Stimulated activated memory B cell treated with anti-CD40 and anti-IgM and Interleukin-4, amounts not matched to agents 10 μg/mL and 1 μg/mL and 100 μg/mL, for 72 hours (primary cell): ENCODE results near the gene FIBP.

Experiments used
- ATAC-seq: fragments of 150-1000 bp; cut with Tn5 transposase; 2 replicates; pipeline ENCODE4 v1.10.0; 2021
- H3K27ac Mint-ChIP-seq: one replicate; pipeline ENCODE4 v1.8.0; 2022; ENCODE audit warnings: mild to moderate bottlenecking, mixed read lengths
- H3K27me3 Mint-ChIP-seq: one replicate; pipeline ENCODE4 v1.8.0; 2022; ENCODE audit warnings: mixed read lengths
- H3K36me3 Mint-ChIP-seq: one replicate; pipeline ENCODE4 v1.8.0; 2022; ENCODE audit warnings: mixed read lengths
- H3K4me1 Mint-ChIP-seq: one replicate; pipeline ENCODE4 v1.8.0; 2022; ENCODE audit warnings: mixed read lengths
- H3K4me3 Mint-ChIP-seq: one replicate; pipeline ENCODE4 v1.8.0; 2022; ENCODE audit warnings: mild to moderate bottlenecking, moderate library complexity, mixed read lengths
- H3K9me3 Mint-ChIP-seq: one replicate; pipeline ENCODE4 v1.8.0; 2022; ENCODE audit warnings: mixed read lengths

The FIBP gene

DNA sequence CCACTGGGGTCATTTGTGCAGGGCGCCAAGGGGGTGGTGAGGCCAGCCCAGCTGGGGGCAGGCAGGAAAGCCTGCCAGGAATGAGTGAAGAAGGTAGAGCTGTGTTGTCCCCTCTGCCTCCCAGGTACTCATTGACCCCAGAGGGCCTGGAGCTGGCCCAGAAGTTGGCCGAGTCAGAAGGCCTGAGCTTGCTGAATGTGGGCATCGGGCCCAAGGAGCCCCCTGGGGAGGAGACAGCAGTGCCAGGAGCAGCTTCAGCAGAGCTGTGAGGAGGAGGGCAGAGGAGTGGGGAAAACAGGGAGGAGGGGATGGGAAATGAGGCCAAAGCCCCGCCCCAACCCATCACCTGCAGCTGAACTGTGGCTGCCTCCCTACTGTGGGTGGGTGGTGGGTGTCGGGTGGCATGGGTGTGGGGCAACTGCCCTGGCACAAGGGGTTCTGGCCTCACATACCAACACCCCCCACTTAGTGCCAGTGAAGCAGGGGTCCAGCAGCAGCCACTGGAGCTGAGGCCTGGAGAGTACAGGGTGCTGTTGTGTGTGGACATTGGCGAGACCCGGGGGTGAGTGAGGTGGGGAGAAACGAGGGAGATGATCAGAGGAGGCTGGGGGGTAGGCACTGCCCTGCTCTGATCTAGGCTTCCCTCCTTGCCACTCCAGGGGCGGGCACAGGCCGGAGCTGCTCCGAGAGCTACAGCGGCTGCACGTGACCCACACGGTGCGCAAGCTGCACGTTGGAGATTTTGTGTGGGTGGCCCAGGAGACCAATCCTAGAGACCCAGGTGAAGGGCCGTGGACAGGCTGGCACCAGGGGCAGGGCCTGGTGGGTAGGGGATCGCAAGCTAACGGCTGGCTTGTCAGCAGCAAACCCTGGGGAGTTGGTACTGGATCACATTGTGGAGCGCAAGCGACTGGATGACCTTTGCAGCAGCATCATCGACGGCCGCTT lies 25.1 kb downstream of the FIBP start:
- peak overlapping the region; percentile 50 for H3K27ac Mint-ChIP-seq
- H3K4me3 Mint-ChIP-seq = no peak overlapping the region
- ATAC-seq = no peak
- peaks cover 55% of the 10 kb centered on the region for H3K4me1 Mint-ChIP-seq
- no peaks in the 10 kb centered on the region for H3K27me3 Mint-ChIP-seq
- H3K36me3 Mint-ChIP-seq = peaks cover 49% of the 10 kb centered on the region
- H3K9me3 Mint-ChIP-seq = no peaks in the 10 kb centered on the region

DNA sequence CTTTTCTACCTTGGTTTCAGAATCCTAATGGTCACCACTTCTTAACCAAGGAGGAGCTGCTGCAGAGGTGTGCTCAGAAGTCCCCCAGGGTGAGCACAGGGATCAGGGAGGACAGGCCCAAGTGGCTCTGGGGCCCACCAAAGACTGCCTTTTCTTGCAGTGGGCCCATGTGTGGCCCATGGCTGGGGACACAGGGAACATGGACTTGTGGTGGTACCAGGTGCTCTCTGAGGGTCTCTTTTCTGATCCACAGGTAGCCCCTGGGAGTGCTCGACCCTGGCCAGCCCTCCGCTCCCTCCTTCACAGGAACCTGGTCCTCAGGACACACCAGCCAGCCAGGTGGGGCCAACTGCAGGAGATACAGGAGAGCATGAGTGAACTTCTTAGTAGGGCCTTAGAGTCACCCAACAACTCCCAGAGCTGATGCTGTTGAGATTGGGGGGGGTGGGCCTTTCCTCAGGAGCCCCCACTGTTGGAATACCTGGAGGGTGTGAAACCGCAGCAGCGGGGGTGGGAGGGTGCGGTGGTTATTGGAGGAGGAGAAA lies 26.0 kb downstream of the FIBP start:
- H3K4me3 Mint-ChIP-seq = no peak overlapping the region
- no peaks in the 10 kb centered on the region for H3K9me3 Mint-ChIP-seq
- H3K27ac Mint-ChIP-seq = peak overlapping the region; percentile 50
- H3K4me1 Mint-ChIP-seq = peaks cover 55% of the 10 kb centered on the region
- no peak for ATAC-seq
- peaks cover 43% of the 10 kb centered on the region for H3K36me3 Mint-ChIP-seq
- no peaks in the 10 kb centered on the region for H3K27me3 Mint-ChIP-seq

DNA sequence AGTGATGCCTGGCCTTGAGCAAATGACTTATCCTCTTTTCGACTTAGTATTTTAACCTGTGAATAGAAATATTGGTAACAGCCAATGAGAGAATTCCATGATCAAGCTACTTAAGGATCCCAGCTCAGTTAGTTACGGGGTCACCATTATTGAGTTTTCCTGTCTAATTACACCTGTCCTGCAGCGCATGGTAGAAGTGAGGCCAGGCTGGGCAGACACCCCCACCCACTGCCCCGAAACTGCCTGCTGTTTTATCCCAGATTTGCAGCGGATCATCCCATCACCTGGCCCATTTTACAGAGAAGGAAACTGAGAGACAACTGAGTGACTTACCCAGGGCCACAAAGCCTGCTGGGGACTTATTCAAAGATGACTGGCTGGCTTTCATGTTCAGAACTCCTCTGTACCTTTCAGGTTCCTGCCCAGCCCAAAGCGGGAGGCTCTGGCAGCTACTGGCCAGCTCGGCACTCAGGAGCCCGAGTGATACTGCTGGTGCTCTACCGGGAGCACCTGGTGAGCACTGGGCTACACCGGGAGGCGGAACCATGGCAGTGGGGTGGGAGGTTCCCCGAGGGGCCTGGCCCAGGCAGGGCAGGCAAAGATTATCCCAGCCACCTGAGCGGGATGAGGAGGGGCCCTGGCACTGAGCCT lies 26.6 kb downstream of the FIBP start:
- H3K36me3 Mint-ChIP-seq = peaks cover 41% of the 10 kb centered on the region
- H3K4me3 Mint-ChIP-seq = peak overlapping the region; percentile 90
- H3K9me3 Mint-ChIP-seq = no peaks in the 10 kb centered on the region
- ATAC-seq = no peak
- H3K4me1 Mint-ChIP-seq = peaks cover 52% of the 10 kb centered on the region
- H3K27me3 Mint-ChIP-seq = no peaks in the 10 kb centered on the region
- peak overlapping the region; percentile 97 for H3K27ac Mint-ChIP-seq

DNA sequence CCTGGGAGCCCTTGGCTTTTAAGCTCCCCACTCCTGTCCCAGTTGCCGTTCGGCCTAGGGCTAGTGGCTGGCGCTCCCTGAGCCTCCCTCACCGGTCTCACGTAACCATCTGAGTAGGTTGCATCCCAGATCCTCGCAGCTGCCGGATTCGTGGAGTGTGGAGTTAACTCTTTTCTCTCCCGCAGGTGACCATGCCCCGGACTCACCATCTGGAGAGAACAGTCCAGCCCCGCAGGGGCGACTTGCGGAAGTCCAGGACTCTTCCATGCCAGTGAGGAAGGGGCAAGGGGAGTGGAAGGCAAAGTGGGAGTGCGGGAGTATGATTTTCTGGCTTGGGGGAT lies 27.1 kb downstream of the FIBP start:
- no peak for ATAC-seq
- Mint-ChIP-seq H3K4me3 (peak overlapping the region; percentile 90), H3K27ac (peak overlapping the region; percentile 97), H3K36me3 (peaks cover 44% of the 10 kb centered on the region), H3K27me3 (no peaks in the 10 kb centered on the region), H3K9me3 (no peaks in the 10 kb centered on the region), H3K4me1 (peaks cover 57% of the 10 kb centered on the region)

DNA sequence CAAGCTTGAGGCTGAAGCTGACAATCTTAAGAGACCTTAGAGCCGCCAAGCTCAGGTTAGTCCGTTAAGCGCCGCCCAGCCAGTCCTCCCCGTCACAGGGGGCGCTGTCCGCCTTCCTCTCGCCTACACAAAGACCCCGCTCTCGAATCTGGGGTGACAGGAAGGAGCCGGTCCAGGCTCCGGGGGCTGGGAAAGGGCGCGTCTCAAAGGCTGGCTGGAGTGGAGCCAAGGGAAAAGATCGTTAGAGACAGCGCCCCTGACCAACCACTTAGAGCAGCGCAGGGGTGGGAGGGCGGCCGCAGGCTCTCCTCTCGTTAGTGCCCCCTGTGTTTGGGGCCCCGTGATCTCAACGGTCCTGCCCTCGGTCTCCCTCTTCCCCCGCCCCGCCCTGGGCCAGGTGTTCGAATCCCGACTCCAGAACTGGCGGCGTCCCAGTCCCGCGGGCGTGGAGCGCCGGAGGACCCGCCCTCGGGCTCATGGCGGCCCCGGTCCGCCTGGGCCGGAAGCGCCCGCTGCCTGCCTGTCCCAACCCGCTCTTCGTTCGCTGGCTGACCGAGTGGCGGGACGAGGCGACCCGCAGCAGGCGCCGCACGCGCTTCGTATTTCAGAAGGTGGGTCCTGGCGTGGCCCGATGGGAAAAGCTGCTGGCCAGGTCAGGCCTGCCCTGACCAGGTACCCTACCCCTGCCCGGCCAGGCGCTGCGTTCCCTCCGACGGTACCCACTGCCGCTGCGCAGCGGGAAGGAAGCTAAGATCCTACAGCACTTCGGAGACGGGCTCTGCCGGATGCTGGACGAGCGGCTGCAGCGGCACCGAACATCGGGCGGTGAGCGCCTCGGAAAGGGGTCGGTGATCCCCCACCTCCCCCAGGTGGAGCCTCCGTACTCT lies 27.8 kb downstream of the FIBP start, which contains the start of gene MUS81:
TSS of gene MUS81 (plus strand) at position 156 of the 887 bp plus-strand sequence. CDS start at position 477, 321 bp downstream.
- Mint-ChIP-seq H3K4me3 (peak within 1 kb of the TSS; percentile 90), H3K4me1 (peaks cover 62% of the 10 kb centered on the region), H3K9me3 (no peaks in the 10 kb centered on the region), H3K36me3 (peaks cover 45% of the 10 kb centered on the region), H3K27ac (peak within 1 kb of the TSS; percentile 97), H3K27me3 (no peaks in the 10 kb centered on the region)
- peak; percentile 65 for ATAC-seq

DNA sequence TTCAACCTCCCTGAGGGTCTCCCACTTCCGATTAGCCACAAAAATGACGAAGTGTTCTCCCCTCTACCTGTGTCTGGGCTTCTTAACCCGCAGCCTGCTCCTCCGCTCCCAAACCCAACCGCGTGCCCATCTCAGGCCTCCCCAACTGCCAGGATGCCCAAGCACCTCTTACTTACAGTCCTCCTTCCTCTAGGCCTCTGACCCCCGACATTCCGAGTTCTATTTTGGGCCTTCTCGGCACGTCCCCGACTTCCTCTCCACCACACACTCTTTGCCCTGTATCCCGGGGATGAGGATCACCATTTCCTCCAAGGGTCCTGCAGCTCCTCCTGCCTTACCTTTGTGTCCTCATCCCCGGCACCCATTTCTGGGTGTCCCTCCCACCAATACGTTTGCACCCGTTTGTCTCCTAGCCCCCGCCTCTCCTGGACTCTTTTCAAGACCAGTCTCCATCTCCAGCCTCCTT lies 28.4 kb downstream of the FIBP start:
- peak overlapping the region; percentile 97 for H3K27ac Mint-ChIP-seq
- H3K4me1 Mint-ChIP-seq = peaks cover 62% of the 10 kb centered on the region
- H3K9me3 Mint-ChIP-seq = no peaks in the 10 kb centered on the region
- H3K27me3 Mint-ChIP-seq = no peaks in the 10 kb centered on the region
- peak overlapping the region; percentile 90 for H3K4me3 Mint-ChIP-seq
- ATAC-seq = no peak
- peaks cover 45% of the 10 kb centered on the region for H3K36me3 Mint-ChIP-seq

DNA sequence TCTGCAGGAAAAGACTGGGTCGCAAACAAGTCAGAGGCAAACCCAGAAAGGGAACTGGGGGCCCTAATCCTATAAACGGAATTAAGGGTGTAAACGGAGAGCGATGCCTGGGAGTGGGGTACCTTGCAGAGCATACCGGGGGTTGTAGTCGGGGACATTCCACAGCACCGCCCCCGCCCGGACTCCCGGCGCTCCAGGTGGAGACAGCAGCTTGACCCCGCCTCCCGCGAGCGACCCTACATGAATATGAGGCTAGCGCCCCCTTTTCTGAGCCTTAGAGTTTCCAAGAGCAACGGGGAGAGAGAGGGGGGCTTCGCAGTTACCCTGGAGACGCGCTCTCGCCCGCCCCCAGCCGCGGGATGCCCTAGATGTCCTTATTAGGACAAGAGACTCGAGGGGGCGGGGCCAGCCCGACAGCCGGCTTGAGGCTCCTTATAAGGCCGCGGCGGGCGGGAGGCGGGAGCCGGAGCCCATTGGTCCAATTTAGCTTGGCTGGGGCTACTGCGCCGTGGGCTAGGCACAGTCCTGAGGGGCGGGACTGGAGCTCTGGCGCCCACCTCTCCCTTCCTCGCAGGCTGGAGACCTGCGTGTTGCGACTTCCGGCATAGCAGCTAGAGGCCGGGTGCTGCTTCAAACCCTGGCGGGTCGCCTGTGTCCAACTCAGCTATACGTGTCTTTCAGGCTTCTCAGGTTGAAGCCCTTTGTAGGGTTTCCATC lies 29.0 kb downstream of the FIBP start:
- Mint-ChIP-seq H3K4me1 (peaks cover 68% of the 10 kb centered on the region), H3K36me3 (peaks cover 48% of the 10 kb centered on the region), H3K9me3 (no peaks in the 10 kb centered on the region), H3K4me3 (peak overlapping the region; percentile 90), H3K27me3 (no peaks in the 10 kb centered on the region), H3K27ac (peak overlapping the region; percentile 97)
- peak; percentile 85 for ATAC-seq

DNA sequence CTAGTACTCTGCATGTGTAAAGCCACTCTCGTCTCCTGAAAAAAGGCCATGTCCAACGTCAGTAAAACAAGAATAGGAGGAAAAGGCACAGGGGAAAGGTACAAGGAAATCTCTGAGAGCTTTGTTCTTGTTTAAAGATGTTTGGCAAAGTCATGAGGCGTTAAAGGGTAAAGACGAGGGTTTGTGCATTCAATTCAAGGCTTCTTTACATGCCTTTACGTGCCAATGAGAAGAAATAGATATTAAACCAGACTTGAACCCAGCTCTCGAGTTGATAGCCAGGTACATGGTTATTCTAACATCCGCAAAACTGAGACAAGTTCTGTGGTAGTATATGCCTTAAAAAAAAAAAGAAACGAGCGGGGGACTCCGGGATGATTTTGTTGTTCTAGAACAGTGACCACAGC lies 29.6 kb downstream of the FIBP start:
- Mint-ChIP-seq H3K27ac (peak overlapping the region; percentile 97), H3K4me1 (peaks cover 73% of the 10 kb centered on the region), H3K9me3 (no peaks in the 10 kb centered on the region), H3K36me3 (peaks cover 48% of the 10 kb centered on the region), H3K27me3 (no peaks in the 10 kb centered on the region), H3K4me3 (peak overlapping the region; percentile 90)
- no peak for ATAC-seq

DNA sequence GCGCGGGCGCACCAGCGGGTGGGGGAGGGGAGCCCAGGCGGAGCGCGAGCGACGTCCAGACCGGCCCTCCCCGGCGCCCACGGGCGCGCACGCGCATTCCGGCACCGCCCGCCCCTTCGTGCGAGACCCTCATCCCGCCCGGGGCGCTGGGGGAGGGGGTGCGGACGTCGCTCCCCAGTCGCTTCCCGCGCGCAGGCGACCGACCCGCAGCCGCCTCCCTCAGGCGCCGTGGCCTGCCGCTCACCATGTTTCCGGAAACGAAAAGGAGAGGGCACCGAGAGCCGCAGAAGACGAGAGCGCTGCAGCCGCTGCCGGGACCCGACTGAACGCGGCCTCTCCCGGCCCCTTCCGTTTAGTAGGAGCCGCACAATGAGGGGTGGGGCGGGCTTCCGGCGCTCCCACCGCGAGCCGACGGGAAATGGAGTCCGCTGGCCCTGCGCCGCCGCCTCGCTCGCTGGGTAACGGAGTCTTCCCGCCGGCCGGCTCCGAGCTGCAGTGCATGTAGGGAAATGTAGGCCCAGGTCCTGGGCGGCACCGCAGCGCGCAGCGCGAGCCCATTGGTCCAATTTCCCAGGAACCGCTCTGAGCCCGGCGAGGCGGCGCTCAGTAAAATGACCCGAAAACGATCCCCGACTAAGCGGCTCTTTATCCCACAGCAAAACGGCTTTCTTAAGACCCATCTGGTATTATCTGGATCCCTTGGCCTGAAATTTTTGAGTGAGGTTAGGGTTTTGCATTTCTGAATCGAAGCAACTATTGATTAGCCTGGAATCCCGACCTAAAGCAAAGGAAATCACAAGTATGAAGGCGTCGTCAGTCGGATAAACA lies 30.2 kb downstream of the FIBP start, which contains the start of gene CFL1:
TSS of gene CFL1 (minus strand) at position 328 of the 828 bp plus-strand sequence. CDS start at position 247, 81 bp downstream.
- Mint-ChIP-seq H3K4me1 (peaks cover 74% of the 10 kb centered on the region), H3K4me3 (peak within 1 kb of the TSS; percentile 90), H3K27me3 (no peaks in the 10 kb centered on the region), H3K9me3 (no peaks in the 10 kb centered on the region), H3K27ac (peak within 1 kb of the TSS; percentile 97), H3K36me3 (peaks cover 48% of the 10 kb centered on the region)
- ATAC-seq = peak; percentile 82

DNA sequence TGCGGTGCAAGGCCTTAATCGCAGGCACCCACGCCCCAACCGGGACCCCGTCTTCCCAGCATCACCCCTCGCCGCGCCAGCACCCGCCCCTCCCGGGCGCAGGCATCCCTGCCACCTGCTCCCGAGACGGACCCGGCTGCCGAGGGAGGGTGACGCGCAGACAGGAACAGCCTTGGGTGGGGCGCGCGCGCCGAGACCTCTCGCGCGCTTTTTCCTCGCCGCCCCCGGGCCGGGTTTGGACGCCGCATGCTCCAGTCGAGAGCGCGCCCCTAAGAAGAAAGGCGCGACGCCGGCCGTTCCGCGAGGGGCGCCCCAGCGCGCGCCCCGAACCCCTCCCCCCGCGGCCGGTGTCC lies 30.8 kb downstream of the FIBP start:
- ATAC-seq = peak; percentile 0
- H3K27me3 Mint-ChIP-seq = no peaks in the 10 kb centered on the region
- H3K36me3 Mint-ChIP-seq = peaks cover 47% of the 10 kb centered on the region
- H3K4me1 Mint-ChIP-seq = peaks cover 68% of the 10 kb centered on the region
- no peaks in the 10 kb centered on the region for H3K9me3 Mint-ChIP-seq
- peak overlapping the region; percentile 97 for H3K27ac Mint-ChIP-seq
- peak overlapping the region; percentile 87 for H3K4me3 Mint-ChIP-seq

DNA sequence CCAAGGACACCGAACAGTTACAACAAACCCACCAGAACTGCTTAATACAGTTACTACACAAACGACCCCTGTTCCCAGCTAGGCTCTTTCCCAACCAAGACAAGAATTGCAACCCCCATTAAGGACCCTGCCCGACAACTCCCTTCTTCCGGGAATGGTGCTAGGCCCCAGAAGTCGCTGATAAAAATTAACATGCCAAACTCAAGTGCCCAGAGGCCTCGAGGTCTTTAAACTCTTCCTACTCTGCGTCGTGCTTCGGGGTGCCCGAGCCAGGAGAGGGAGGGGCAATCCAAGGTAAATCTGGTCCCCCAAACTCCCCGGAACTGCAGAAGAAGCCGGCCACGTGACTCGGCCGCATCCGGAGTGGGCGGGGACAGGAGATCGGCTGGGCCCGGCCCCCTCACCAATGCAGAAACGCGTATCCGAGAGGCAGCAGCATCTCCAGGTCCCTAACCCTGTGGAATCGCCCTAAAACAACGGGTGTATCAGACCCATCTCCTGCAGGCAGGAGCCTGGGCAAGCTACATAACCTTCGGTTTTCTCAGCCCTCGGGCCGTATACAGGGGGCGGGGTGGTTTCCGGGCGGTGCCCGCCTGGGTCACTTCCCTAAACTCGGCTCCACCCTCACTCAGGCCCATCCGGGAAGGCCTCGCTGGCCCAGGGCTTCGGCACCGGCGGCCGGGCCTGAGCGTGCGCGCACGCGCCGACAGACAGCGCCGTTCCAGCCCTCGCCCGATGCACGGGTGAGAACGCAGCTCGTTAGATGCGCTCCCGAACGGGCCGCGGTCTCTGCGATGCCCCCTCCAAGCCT lies 31.4 kb downstream of the FIBP start:
- Mint-ChIP-seq H3K36me3 (peaks cover 51% of the 10 kb centered on the region), H3K4me3 (peak overlapping the region; percentile 87), H3K27ac (peak overlapping the region; percentile 97), H3K4me1 (peaks cover 66% of the 10 kb centered on the region), H3K27me3 (no peaks in the 10 kb centered on the region), H3K9me3 (no peaks in the 10 kb centered on the region)
- ATAC-seq = peak; percentile 65

DNA sequence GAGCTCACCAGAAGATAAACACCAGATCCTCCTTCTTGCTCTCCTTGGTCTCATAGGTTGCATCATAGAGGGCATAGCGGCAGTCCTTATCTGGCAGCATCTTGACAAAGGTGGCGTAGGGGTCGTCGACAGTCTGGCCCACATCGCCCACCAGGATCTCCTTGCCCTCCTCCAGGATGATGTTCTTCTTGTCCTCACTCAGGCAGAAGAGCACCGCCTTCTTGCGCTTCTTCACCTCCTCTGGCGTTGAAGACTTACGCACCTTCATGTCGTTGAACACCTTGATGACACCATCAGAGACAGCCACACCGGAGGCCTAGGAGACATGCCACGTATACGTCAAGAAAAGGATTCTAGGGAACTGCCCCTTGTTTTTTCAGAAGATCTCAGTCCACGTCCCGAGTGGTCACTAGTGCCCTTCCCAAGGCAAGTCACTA lies 32.3 kb downstream of the FIBP start:
- H3K4me1 Mint-ChIP-seq = peaks cover 57% of the 10 kb centered on the region
- H3K27ac Mint-ChIP-seq = peak overlapping the region; percentile 97
- peak overlapping the region; percentile 87 for H3K4me3 Mint-ChIP-seq
- peaks cover 60% of the 10 kb centered on the region for H3K36me3 Mint-ChIP-seq
- ATAC-seq = no peak
- H3K27me3 Mint-ChIP-seq = no peaks in the 10 kb centered on the region
- H3K9me3 Mint-ChIP-seq = no peaks in the 10 kb centered on the region
